ENCODE measurements around the gene SLCO3A1. TPM values are rescaled to one million over a fixed set of nuclear protein-coding genes. Genes with fewer than 3 reads are reported as not detected.

The SLCO3A1 gene
- total RNA-seq, 2 donors from 2014 or later = 7.2 to 11.4 TPM

DNA sequence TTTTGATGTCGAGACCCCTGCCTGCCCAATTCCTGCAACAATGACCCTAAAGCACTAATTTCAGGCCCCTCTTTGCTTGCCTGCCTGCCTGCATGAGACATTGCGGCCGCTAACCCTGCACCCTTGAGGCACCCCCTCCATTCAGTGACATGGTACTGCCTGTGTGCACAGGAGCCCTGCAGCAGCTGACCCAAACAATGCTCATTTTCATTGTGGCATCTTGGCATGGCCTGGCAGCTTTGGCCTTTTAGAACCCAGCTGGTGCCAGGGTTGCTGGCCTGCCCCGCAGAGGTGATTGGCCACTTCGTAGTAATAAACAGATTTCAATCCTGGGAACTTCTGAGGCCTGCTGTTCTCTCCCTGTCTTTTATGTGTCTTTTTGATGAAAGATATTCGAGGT, 33.8 kb downstream of the SLCO3A1 start:
- H3K36me3 ChIP-seq (ENCODE audit: control insufficient read depth, insufficient read depth, low read length) = no peaks in the 10 kb centered on the region
- H3K9me3 ChIP-seq (ENCODE audit: control insufficient read depth, low read length) = no peaks in the 10 kb centered on the region
- no peak overlapping the region for H3K27ac ChIP-seq (ENCODE audit: low read depth, low read length)
- TF ChIP-seq, protein P1, sequence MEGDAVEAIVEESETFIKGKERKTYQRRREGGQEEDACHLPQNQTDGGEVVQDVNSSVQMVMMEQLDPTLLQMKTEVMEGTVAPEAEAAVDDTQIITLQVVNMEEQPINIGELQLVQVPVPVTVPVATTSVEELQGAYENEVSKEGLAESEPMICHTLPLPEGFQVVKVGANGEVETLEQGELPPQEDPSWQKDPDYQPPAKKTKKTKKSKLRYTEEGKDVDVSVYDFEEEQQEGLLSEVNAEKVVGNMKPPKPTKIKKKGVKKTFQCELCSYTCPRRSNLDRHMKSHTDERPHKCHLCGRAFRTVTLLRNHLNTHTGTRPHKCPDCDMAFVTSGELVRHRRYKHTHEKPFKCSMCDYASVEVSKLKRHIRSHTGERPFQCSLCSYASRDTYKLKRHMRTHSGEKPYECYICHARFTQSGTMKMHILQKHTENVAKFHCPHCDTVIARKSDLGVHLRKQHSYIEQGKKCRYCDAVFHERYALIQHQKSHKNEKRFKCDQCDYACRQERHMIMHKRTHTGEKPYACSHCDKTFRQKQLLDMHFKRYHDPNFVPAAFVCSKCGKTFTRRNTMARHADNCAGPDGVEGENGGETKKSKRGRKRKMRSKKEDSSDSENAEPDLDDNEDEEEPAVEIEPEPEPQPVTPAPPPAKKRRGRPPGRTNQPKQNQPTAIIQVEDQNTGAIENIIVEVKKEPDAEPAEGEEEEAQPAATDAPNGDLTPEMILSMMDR (conservative IDR thresholded peaks at IDR 0.05) = no peak
- Mint-ChIP-seq H3K4me3 (no peak overlapping the region), H3K27ac (no peak overlapping the region), H3K36me3 (ENCODE audit: low read depth) (no peaks in the 10 kb centered on the region), H3K9me3 (no peaks in the 10 kb centered on the region), H3K27me3 (ENCODE audit: insufficient read depth) (no peaks in the 10 kb centered on the region), H3K4me1 (peaks cover 11% of the 10 kb centered on the region)
- WGBS, 2 experiments (ENCODE audit: insufficient coverage in 1 of 2, insufficient read length in 1 of 2) = 84 to 92% methylated on average over 4 to 6 of the region's 6 CpGs
- no peaks in the 10 kb centered on the region for H3K27me3 ChIP-seq (ENCODE audit: control insufficient read depth, insufficient read depth, low read length, poor library complexity, severe bottlenecking)
- H3K4me3 ChIP-seq (ENCODE audit: low read length) = no peak overlapping the region
- H3K9ac ChIP-seq (ENCODE audit: extremely low read depth, low read length, poor library complexity, severe bottlenecking) = no peak overlapping the region
- no peaks in the 10 kb centered on the region for H3K4me1 ChIP-seq (ENCODE audit: control insufficient read depth, insufficient read depth, low read length)
- DNase-seq = no peak

DNA sequence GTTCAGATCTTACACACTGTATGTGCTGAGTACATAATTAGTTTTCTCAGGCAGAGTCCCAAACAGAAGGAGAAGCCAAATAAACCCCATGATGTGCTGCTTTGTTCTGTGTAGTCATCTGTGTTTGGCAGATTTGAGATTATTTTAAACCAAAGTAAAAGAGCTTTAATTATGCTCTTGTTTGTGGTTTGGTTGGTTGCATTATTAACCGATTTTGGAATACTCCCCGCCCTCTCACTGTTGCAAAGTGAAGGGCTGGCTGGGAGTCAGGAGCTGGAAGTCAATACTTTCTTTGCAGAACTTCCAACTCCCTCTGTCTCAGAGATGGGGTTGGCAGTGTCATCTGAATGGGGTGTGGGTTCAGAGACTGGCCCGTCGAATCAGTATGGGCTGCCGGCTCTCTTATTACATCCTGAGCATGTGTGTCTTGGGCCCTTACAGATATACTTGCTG, 34.4 kb downstream of the SLCO3A1 start:
- WGBS, 2 experiments (ENCODE audit: insufficient coverage in 1 of 2, insufficient read length in 1 of 2) = 94% methylated on average over 5 of the region's 5 CpGs
- Histone ChIP-seq H3K4me3 (ENCODE audit: low read length) (no peak overlapping the region), H3K9me3 (ENCODE audit: control insufficient read depth, low read length) (no peaks in the 10 kb centered on the region), H3K27me3 (ENCODE audit: control insufficient read depth, insufficient read depth, low read length, poor library complexity, severe bottlenecking) (no peaks in the 10 kb centered on the region), H3K27ac (ENCODE audit: low read depth, low read length) (no peak overlapping the region), H3K4me1 (ENCODE audit: control insufficient read depth, insufficient read depth, low read length) (no peaks in the 10 kb centered on the region), H3K9ac (ENCODE audit: extremely low read depth, low read length, poor library complexity, severe bottlenecking) (no peak overlapping the region), H3K36me3 (ENCODE audit: control insufficient read depth, insufficient read depth, low read length) (no peaks in the 10 kb centered on the region)
- no peaks in the 10 kb centered on the region for H3K27me3 Mint-ChIP-seq (ENCODE audit: insufficient read depth)
- no peaks in the 10 kb centered on the region for H3K9me3 Mint-ChIP-seq
- H3K4me3 Mint-ChIP-seq = no peak overlapping the region
- peaks cover 11% of the 10 kb centered on the region for H3K4me1 Mint-ChIP-seq
- H3K36me3 Mint-ChIP-seq (ENCODE audit: low read depth) = no peaks in the 10 kb centered on the region
- no peak overlapping the region for H3K27ac Mint-ChIP-seq
- no peak for DNase-seq
- TF ChIP-seq, protein P1 (conservative IDR thresholded peaks at IDR 0.05) = no peak

DNA sequence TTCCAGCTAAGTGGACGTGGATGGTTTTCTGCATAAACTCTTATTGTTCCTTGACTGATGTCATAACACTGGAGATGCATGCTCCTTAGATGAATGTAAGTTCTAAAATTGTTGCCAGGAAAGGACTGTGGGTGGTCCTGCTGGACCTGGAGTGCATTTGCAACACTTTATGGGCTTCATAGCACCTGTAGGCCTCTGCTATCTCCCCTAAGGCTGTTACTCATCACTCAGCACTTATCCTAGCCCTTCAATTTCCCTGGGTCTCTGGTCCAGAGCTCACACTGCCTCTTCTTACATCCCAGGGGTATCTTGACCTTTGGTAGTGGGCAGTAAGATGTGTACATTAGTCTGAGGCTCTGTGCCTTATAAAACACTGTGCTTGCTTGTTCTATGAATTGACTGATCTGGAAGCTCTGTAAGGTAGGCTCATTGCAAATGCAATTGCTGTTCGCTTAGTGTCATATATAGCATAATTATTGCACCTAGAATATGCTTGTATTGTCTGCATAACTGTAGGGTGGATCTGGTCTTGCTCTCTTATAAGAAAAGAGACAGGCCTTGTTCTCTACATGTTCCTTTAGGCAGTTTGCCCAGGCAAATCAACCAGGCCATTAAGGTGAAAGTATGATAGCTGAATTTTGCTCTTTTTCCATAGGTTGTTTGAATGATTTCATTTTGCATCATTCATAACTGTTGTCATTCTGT, 35.8 kb downstream of the SLCO3A1 start:
- Histone ChIP-seq H3K27me3 (ENCODE audit: control insufficient read depth, insufficient read depth, low read length, poor library complexity, severe bottlenecking) (no peaks in the 10 kb centered on the region), H3K9me3 (ENCODE audit: control insufficient read depth, low read length) (no peaks in the 10 kb centered on the region), H3K36me3 (ENCODE audit: control insufficient read depth, insufficient read depth, low read length) (no peaks in the 10 kb centered on the region), H3K9ac (ENCODE audit: extremely low read depth, low read length, poor library complexity, severe bottlenecking) (no peak overlapping the region), H3K4me3 (ENCODE audit: low read length) (no peak overlapping the region), H3K27ac (ENCODE audit: low read depth, low read length) (no peak overlapping the region), H3K4me1 (ENCODE audit: control insufficient read depth, insufficient read depth, low read length) (no peaks in the 10 kb centered on the region)
- H3K4me3 Mint-ChIP-seq = no peak overlapping the region
- H3K36me3 Mint-ChIP-seq (ENCODE audit: low read depth) = no peaks in the 10 kb centered on the region
- H3K27me3 Mint-ChIP-seq (ENCODE audit: insufficient read depth) = no peaks in the 10 kb centered on the region
- H3K4me1 Mint-ChIP-seq = peaks cover 11% of the 10 kb centered on the region
- H3K9me3 Mint-ChIP-seq = no peaks in the 10 kb centered on the region
- DNase-seq = no peak
- no peak overlapping the region for H3K27ac Mint-ChIP-seq
- 98 to 100% methylated on average over 1 to 2 of the region's 2 CpGs for WGBS, 2 experiments (ENCODE audit: insufficient coverage in 1 of 2, insufficient read length in 1 of 2)
- TF ChIP-seq, protein P1 (conservative IDR thresholded peaks at IDR 0.05) = no peak

Measured in endodermal cell (in vitro differentiated cells).